H1 (cell line): ENCODE measurements around the gene SEC14L6.

Experiments used
- ASH2L ChIP-seq: fragments of 200-600, 300-600 bp; sonication (generic); IDR thresholded peaks from one replicate; pipeline ENCODE4 v1.7.1; 2017; ENCODE audit warnings: low read length
- BCL11A ChIP-seq, 2 experiments: IDR thresholded peaks; one replicate each; pipeline ENCODE4 v1.6.1; 2011; ENCODE audit warnings: low read depth in 2 of 2, low read length in 2 of 2, mild to moderate bottlenecking in 2 of 2
- CEBPB ChIP-seq: IDR thresholded peaks from 2 replicates; pipeline ENCODE4 v1.6.1; 2012; ENCODE audit warnings: low read depth, low read length
- CREB1 ChIP-seq: IDR thresholded peaks from 2 replicates; pipeline ENCODE4 v1.6.1; 2012; ENCODE audit warnings: inconsistent platforms
- CTCF ChIP-seq, 3 experiments: IDR thresholded peaks; 1 replicate in 2 of 3; 2 replicates in 1 of 3; pipeline versions ENCODE4 v1.5.1 to v1.6.1; 2011; ENCODE audit warnings: low read length in 3 of 3, mild to moderate bottlenecking in 3 of 3, inconsistent platforms in 2 of 3, low read depth in 1 of 3, moderate library complexity in 1 of 3; ENCODE audit not compliant: insufficient read depth in 1 of 3; ENCODE audit errors: control extremely low read depth in 1 of 3
- GTF2F1 ChIP-seq: IDR thresholded peaks from 2 replicates; pipeline ENCODE4 v1.6.1; 2012; ENCODE audit warnings: low read depth, low read length, improper control_type of control experiment, borderline replicate concordance
- JUND ChIP-seq: IDR thresholded peaks from 2 replicates; pipeline ENCODE4 v1.6.1; 2011; ENCODE audit warnings: mild to moderate bottlenecking, improper control_type of control experiment, low read length
- POLR2A ChIP-seq, 2 experiments: IDR thresholded peaks; 1 replicate in 1 of 2; 2 replicates in 1 of 2; pipeline ENCODE4 v1.6.1; 2011; ENCODE audit warnings: low read depth in 2 of 2, low read length in 2 of 2, mild to moderate bottlenecking in 2 of 2; ENCODE audit errors: control extremely low read depth in 1 of 2
- POLR2AphosphoS5 ChIP-seq: IDR thresholded peaks from 2 replicates; pipeline ENCODE4 v1.6.1; 2011; ENCODE audit warnings: low read depth, low read length
- RAD21 ChIP-seq, 2 experiments: IDR thresholded peaks in 1 of 2; conservative IDR thresholded peaks in 1 of 2; 2 replicates each; pipeline ENCODE4 v1.6.1; 2011; ENCODE audit warnings: low read depth in 2 of 2, low read length in 2 of 2, improper control_type of control experiment in 1 of 2, inconsistent platforms in 1 of 2, mild to moderate bottlenecking in 1 of 2, moderate library complexity in 1 of 2
- RNF2 ChIP-seq: fragments of 200-900, 300-1000 bp; sonication (generic); IDR thresholded peaks from 2 replicates; pipeline ENCODE4 v1.7.1; 2016; ENCODE audit warnings: borderline replicate concordance, low read depth, mild to moderate bottlenecking, antibody characterized with exemption, low read length; ENCODE audit not compliant: poor library complexity, severe bottlenecking; ENCODE audit errors: missing control alignments
- SIN3A ChIP-seq, 2 experiments: IDR thresholded peaks in 1 of 2; conservative IDR thresholded peaks in 1 of 2; 2 replicates each; pipeline ENCODE4 v1.6.1; 2011 to 2012; ENCODE audit warnings: low read length in 2 of 2, improper control_type of control experiment in 1 of 2, low read depth in 1 of 2, mild to moderate bottlenecking in 1 of 2
- SP2 ChIP-seq: IDR thresholded peaks from 2 replicates; pipeline ENCODE4 v1.6.1; 2012; ENCODE audit warnings: mild to moderate bottlenecking, low read length, inconsistent platforms
- TAF1 ChIP-seq: IDR thresholded peaks from 2 replicates; pipeline ENCODE4 v1.6.1; 2011; ENCODE audit warnings: mild to moderate bottlenecking, low read depth, low read length

DNA sequence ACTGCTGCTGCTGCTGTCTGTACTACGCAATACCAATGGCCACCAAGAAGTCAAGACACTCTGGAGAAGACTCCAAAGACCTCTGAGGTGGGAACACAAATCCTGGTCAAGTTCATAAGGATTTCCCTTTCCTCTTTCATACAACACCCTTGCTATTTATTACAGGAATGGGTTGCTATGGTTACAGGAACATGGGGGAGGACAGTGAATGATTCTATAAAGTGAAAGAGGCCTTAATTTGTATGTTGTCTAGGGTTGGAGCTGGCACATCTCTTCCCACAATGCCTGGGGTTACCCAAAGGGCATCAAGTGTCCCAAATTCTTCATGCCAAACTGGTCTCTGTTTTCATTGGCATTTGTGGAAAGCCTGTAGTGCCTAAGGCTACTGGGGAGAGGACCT is 63.4 kb downstream of the SEC14L6 start:
- no peak for TF ChIP-seq CTCF (IDR thresholded peaks at IDR 0.05; ENCODE audit: control extremely low read depth in 1 of 3, insufficient read depth in 1 of 3, low read depth in 1 of 3, low read length in 3 of 3)
- no peak for TF ChIP-seq JUND
- no peak for TF ChIP-seq BCL11A (IDR thresholded peaks at IDR 0.05; ENCODE audit: low read depth in 2 of 2, low read length in 2 of 2)
- no peak for TF ChIP-seq ASH2L
- TF ChIP-seq RAD21 (IDR thresholded peaks at IDR 0.05 in 1 of 2, conservative IDR thresholded peaks at IDR 0.05 in 1 of 2; ENCODE audit: low read depth in 2 of 2, low read length in 2 of 2): no peak
- TF ChIP-seq RNF2: no peak
- TF ChIP-seq TAF1: no peak
- TF ChIP-seq GTF2F1: no peak
- TF ChIP-seq POLR2AphosphoS5: no peak
- TF ChIP-seq CREB1: no peak
- no peak for TF ChIP-seq POLR2A (IDR thresholded peaks at IDR 0.05; ENCODE audit: control extremely low read depth in 1 of 2, low read depth in 2 of 2, low read length in 2 of 2)
- no peak for TF ChIP-seq CEBPB
- no peak for TF ChIP-seq SP2
- no peak for TF ChIP-seq SIN3A (conservative IDR thresholded peaks at IDR 0.05 in 1 of 2, IDR thresholded peaks at IDR 0.05 in 1 of 2; ENCODE audit: low read depth in 1 of 2, low read length in 2 of 2)
